Karpas-422 (cell line): ENCODE results near the gene NUAK2. TPM values are rescaled to one million over a fixed set of nuclear protein-coding genes. Genes with fewer than 3 reads are reported as not detected.

Source experiments
- DNase-seq: peaks from one replicate; pipeline ENCODE4 v3.0.0-alpha.2; 2015
- H2AFZ ChIP-seq: fragments of 200-600 bp; sonication (generic); 2 replicates; pipeline ENCODE4 v1.6.1; 2014; ENCODE audit warnings: antibody characterized with exemption, low read length, mixed read lengths
- H3K27ac ChIP-seq: fragments of 200-600 bp; sonication (generic); 2 replicates; pipeline ENCODE4 v1.5.1; 2014; ENCODE audit warnings: mild to moderate bottlenecking, low read length, moderate library complexity
- H3K27me3 ChIP-seq: fragments of 200-600 bp; sonication (generic); 2 replicates; pipeline ENCODE4 v1.6.1; 2014; ENCODE audit warnings: low read length, mixed read lengths
- H3K36me3 ChIP-seq: fragments of 200-600 bp; sonication (generic); 2 replicates; pipeline ENCODE4 v1.6.1; 2014; ENCODE audit warnings: low read length, mixed read lengths; ENCODE audit not compliant: insufficient read depth
- H3K4me1 ChIP-seq: fragments of 200-600 bp; sonication (generic); 2 replicates; pipeline ENCODE4 v1.6.1; 2014; ENCODE audit warnings: mild to moderate bottlenecking, low read length, mixed read lengths
- H3K4me2 ChIP-seq: fragments of 200-600 bp; sonication (generic); 2 replicates; pipeline ENCODE4 v1.6.1; 2014; ENCODE audit warnings: low read length, low read depth, mild to moderate bottlenecking; ENCODE audit not compliant: poor library complexity, severe bottlenecking
- H3K4me3 ChIP-seq: fragments of 200-600 bp; sonication (generic); 2 replicates; pipeline ENCODE4 v1.5.1; 2014; ENCODE audit warnings: mild to moderate bottlenecking, antibody characterized with exemption, low read length, mixed read lengths
- H3K79me2 ChIP-seq: fragments of 200-600 bp; sonication (generic); 2 replicates; pipeline ENCODE4 v1.6.1; 2014; ENCODE audit warnings: mild to moderate bottlenecking, low read length, mixed read lengths
- H3K9ac ChIP-seq: fragments of 200-600 bp; sonication (generic); 2 replicates; pipeline ENCODE4 v1.6.0; 2014; ENCODE audit warnings: low read length
- H3K9me2 ChIP-seq: fragments of 200-600 bp; sonication (generic), shearing (Covaris generic); replicated peaks from 2 replicates; pipeline ENCODE4 v1.6.0; 2014; ENCODE audit warnings: mild to moderate bottlenecking, low read length, moderate library complexity; ENCODE audit not compliant: insufficient read depth
- H3K9me3 ChIP-seq: fragments of 300-700, 200-600 bp; sonication (generic); 2 replicates; pipeline ENCODE4 v1.6.1; 2014; ENCODE audit warnings: low read length, mixed read lengths
- H4K20me1 ChIP-seq: fragments of 200-600 bp; sonication (generic); 2 replicates; pipeline ENCODE4 v1.6.1; 2014; ENCODE audit warnings: mild to moderate bottlenecking, antibody characterized with exemption, low read length, low read depth; ENCODE audit not compliant: insufficient read depth
- total RNA-seq: library from RNA; depleted of rRNA; stranded (reverse); fragments of >200 nt; shearing (Covaris generic); gene quantifications from 2 replicates; pipeline ENCODE4 v1.2.3, GENCODE V29; 2014; ENCODE audit warnings: low replicate concordance

Gene NUAK2
- total RNA-seq, 1 experiment from 2014 or later, result 1.4 TPM

DNA sequence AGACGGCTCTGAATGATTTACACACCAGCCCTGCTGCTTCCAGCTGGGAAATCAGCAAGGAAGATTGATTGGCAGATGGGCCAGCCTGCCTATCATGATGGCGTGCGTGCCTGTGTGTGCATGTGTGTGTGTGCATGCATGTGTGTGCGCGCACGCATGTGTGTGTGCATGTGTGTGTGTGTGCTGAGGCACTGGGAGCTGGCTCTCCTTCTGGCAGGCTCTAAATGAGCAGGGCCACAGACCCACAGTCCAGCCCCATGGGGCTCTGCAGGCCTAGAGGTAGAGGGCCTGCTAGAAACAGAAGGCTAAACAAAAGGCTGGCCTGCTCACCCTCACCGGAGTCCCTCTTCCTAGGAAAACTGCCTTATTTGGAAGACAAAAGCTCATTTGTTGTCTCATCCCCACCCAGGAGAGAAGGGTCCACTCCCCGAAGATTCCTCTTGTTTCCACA, 29.2 kb upstream of the NUAK2 start:
- no peak for DNase-seq

GRCh38 chr1:205350124-205350523, 28.6 kb upstream of the NUAK2 start:
- DNase-seq, result no peak
- Histone ChIP-seq H3K9ac (no peak overlapping the region), H3K9me3 (no peaks in the 10 kb centered on the region), H3K27me3 (no peaks in the 10 kb centered on the region), H3K4me2 (no peak overlapping the region), H3K4me3 (no peak overlapping the region), H3K27ac (no peak overlapping the region), H3K4me1 (no peaks in the 10 kb centered on the region; the same call in 1 of the 2 replicates), H3K79me2 (no peaks in the 10 kb centered on the region), H3K36me3 (no peaks in the 10 kb centered on the region), H2AFZ (no peak overlapping the region), H4K20me1 (no peaks in the 10 kb centered on the region; the same call in 1 of the 2 replicates), H3K9me2 (no peaks in the 10 kb centered on the region)

More for the DNA sequence above, 29.2 kb upstream of the NUAK2 start:
- Histone ChIP-seq H3K27me3 (no peaks in the 10 kb centered on the region), H3K4me2 (no peak overlapping the region), H3K9ac (no peak overlapping the region), H3K36me3 (no peaks in the 10 kb centered on the region), H3K4me3 (no peak overlapping the region), H3K9me3 (no peaks in the 10 kb centered on the region), H4K20me1 (no peaks in the 10 kb centered on the region; the same call in 1 of the 2 replicates), H3K79me2 (no peaks in the 10 kb centered on the region), H3K4me1 (no peaks in the 10 kb centered on the region; the same call in 1 of the 2 replicates), H3K9me2 (no peaks in the 10 kb centered on the region), H2AFZ (no peak overlapping the region), H3K27ac (no peak overlapping the region)

DNA sequence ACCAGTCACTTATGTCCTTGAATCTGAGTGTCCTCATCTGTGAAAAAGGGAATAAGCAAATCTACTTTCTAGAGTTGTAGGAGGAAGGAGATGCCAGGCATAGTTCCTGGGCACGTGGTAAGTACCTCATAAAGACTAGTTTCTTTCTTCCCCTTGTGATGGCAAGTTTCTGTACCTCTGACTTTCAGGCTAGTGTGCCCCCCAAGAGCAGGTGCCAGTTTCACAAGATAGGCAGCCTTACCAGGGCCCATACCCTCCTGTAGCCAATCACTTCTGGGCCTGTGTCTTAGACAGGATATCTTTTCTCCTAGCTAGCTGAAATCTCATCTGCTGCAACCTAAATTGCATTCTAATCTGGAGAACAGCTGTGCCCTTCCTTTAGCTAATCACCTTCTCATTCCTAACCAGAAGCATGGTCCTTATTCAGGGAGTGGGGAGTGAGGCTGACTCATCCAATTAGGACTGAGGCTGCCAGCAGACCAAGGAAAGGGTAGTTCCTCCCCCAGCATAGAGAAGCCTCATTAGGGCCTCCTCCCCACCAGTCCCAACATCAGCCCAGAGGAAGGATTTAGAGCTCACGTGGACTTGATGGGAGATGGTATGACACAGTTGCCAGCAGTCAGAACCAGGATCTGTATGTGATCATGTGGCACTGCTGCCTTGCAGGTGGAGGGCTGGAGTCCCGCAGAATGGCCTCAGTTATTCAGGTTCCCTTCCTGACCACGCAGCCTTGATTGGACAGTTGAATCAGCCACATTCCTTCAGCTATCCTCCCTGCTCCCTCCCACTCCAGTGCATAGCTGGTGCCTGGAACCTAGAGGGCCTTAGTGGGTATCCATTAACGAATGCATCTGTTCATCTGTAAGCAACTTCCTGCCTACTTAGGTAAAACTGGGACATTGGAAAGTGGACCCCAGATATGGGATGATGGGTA, 27.3 kb upstream of the NUAK2 start:
- Histone ChIP-seq H3K4me1 (no peaks in the 10 kb centered on the region; the same call in 1 of the 2 replicates), H3K79me2 (no peaks in the 10 kb centered on the region), H3K4me3 (no peak overlapping the region), H3K36me3 (no peaks in the 10 kb centered on the region), H4K20me1 (no peaks in the 10 kb centered on the region; the same call in 1 of the 2 replicates), H3K4me2 (no peak overlapping the region), H3K9ac (no peak overlapping the region), H3K9me3 (no peaks in the 10 kb centered on the region), H3K27ac (no peak overlapping the region), H3K27me3 (no peaks in the 10 kb centered on the region), H2AFZ (no peak overlapping the region), H3K9me2 (no peaks in the 10 kb centered on the region)
- no peak for DNase-seq

- H3K4me3 ChIP-seq, result no peak overlapping the region
- no peaks in the 10 kb centered on the region; the same call in 1 of the 2 replicates for H3K4me1 ChIP-seq
- no peaks in the 10 kb centered on the region; the same call in 1 of the 2 replicates for H4K20me1 ChIP-seq
- H3K9me3 ChIP-seq, result no peaks in the 10 kb centered on the region
- H3K27me3 ChIP-seq, result no peaks in the 10 kb centered on the region
- no peak overlapping the region for H2AFZ ChIP-seq
- no peak overlapping the region for H3K9ac ChIP-seq
- H3K27ac ChIP-seq, result no peak overlapping the region
- no peaks in the 10 kb centered on the region for H3K9me2 ChIP-seq
- no peaks in the 10 kb centered on the region for H3K79me2 ChIP-seq
- DNase-seq, result no peak
- no peak overlapping the region for H3K4me2 ChIP-seq
- no peaks in the 10 kb centered on the region for H3K36me3 ChIP-seq
Observed at GRCh38 chr1:205346956-205347574, 25.5 kb upstream of the NUAK2 start.

- Histone ChIP-seq H4K20me1 (no peaks in the 10 kb centered on the region; the same call in 1 of the 2 replicates), H3K4me3 (no peak overlapping the region), H3K4me2 (no peak overlapping the region), H3K4me1 (no peaks in the 10 kb centered on the region; the same call in 1 of the 2 replicates), H2AFZ (no peak overlapping the region), H3K27me3 (no peaks in the 10 kb centered on the region), H3K9me3 (no peaks in the 10 kb centered on the region), H3K36me3 (no peaks in the 10 kb centered on the region), H3K9ac (no peak overlapping the region), H3K9me2 (no peaks in the 10 kb centered on the region), H3K27ac (no peak overlapping the region), H3K79me2 (no peaks in the 10 kb centered on the region)
- no peak for DNase-seq
Observed at GRCh38 chr1:205345761-205346160, 24.2 kb upstream of the NUAK2 start.

- H3K4me3 ChIP-seq, result no peak overlapping the region
- DNase-seq, result no peak
Observed at GRCh38 chr1:205344066-205344928, 22.8 kb upstream of the NUAK2 start.

DNA sequence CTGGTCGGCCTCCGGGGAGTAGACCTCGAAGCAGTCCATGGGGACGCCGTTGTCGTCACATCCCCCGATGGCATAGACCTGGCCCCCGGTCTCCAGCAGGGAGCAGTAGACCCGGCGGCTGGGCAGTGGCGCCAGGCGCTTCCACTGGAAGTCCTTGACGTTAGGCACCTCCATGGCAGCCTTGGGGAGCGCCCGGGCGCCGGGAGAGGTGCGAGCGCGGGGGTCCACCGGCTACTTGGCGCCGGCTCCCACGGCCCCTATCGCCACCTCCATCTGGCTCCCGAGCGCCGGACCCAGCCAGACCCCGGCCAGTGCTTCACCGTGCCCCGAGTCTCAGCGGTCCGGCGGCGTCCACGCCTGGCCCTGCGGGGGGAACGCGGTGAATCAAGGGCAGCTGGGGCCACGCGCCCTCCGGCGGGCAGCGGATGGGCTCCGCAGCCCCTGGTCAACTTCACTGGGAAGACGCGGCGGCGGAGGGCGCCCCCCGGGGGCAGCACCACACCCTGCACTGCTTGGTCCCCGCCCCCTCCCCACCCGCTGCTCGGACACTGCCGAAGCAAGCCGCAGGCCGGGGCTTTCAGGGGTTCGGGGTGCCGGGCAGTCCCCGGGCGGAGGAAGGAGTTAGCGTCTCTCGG, 22.0 kb upstream of the NUAK2 start:
- H3K27ac ChIP-seq, result no peak overlapping the region
- no peaks in the 10 kb centered on the region for H3K9me3 ChIP-seq
- no peak overlapping the region for H3K4me3 ChIP-seq
- no peak for DNase-seq
- no peaks in the 10 kb centered on the region for H3K27me3 ChIP-seq
- no peaks in the 10 kb centered on the region for H3K79me2 ChIP-seq
- no peak overlapping the region for H2AFZ ChIP-seq
- no peaks in the 10 kb centered on the region for H3K36me3 ChIP-seq
- H3K9me2 ChIP-seq, result no peaks in the 10 kb centered on the region
- H4K20me1 ChIP-seq, result no peaks in the 10 kb centered on the region
- no peak overlapping the region for H3K9ac ChIP-seq
- no peaks in the 10 kb centered on the region for H3K4me1 ChIP-seq
- H3K4me2 ChIP-seq, result no peak overlapping the region

More at GRCh38 chr1:205344066-205344928, 22.8 kb upstream of the NUAK2 start:
- Histone ChIP-seq H3K9ac (no peak overlapping the region), H3K4me2 (no peak overlapping the region), H3K4me1 (no peaks in the 10 kb centered on the region), H3K36me3 (no peaks in the 10 kb centered on the region), H3K9me2 (no peaks in the 10 kb centered on the region), H3K9me3 (no peaks in the 10 kb centered on the region), H3K79me2 (no peaks in the 10 kb centered on the region), H3K27me3 (no peaks in the 10 kb centered on the region), H2AFZ (no peak overlapping the region), H4K20me1 (no peaks in the 10 kb centered on the region; the same call in 1 of the 2 replicates), H3K27ac (no peak overlapping the region)
